Endothelial cell of umbilical vein (primary cell): ENCODE measurements around the gene CD81. TPM values are rescaled to one million over a fixed set of nuclear protein-coding genes. Genes with fewer than 3 reads are reported as not detected.
A peak's percentile ranks its signal among the peaks of the same experiment; 100 is the strongest.

Source experiments
- BruUV-seq: library from RNA; stranded (reverse); fragments of 400-500 nt; replicated peaks from 2 replicates; lab custom pipeline; 2021; lab: Mats Ljungman, UMichigan
- CTCF ChIA-PET: fragments of 300-600, 350-600 bp; sonication (Branson Sonifier 250); formaldehyde crosslinking; loops from one replicate; lab custom pipeline; 2021; ENCODE audit warnings: antibody characterized with exemption, inconsistent platforms; lab: Charles Lee
- POLR2A ChIA-PET: fragments of 300-600, 350-600 bp; sonication (Branson Sonifier 250); formaldehyde crosslinking; loops from one replicate; lab custom pipeline; 2021; ENCODE audit warnings: antibody characterized with exemption, inconsistent platforms; lab: Charles Lee
- DNase-seq: peaks from one replicate; pipeline ENCODE4 v3.0.0-alpha.2; 2011; ENCODE audit warnings: low read depth, low spot score
- FAIRE-seq: peaks from 2 replicates; lab custom pipeline; 2011; peaks lifted over from hg19 to GRCh38; lab: Jason Lieb, UNC
- H2AFZ ChIP-seq: 2 replicates; pipeline ENCODE4 v1.6.0; 2012; ENCODE audit warnings: low read depth, low read length, control low read depth, inconsistent platforms
- H3K27ac ChIP-seq: 2 replicates; pipeline ENCODE4 v1.5.1; 2011; ENCODE audit warnings: low read depth, mild to moderate bottlenecking, control low read depth, low read length, moderate library complexity; ENCODE audit not compliant: insufficient read depth
- H3K27me3 ChIP-seq, 2 experiments: 2 replicates each; pipeline versions ENCODE4 v1.6.0 to v1.6.1; 2011; ENCODE audit warnings: low read length in 2 of 2, mixed read lengths in 1 of 2; ENCODE audit not compliant: control insufficient read depth in 2 of 2, insufficient read depth in 2 of 2
- H3K36me3 ChIP-seq, 2 experiments: 2 replicates in 1 of 2; 3 replicates in 1 of 2; pipeline ENCODE4 v1.5.1; 2011; ENCODE audit warnings: low read length in 2 of 2, mild to moderate bottlenecking in 1 of 2, moderate library complexity in 1 of 2; ENCODE audit not compliant: control insufficient read depth in 2 of 2, insufficient read depth in 2 of 2; ENCODE audit errors: extremely low read depth in 1 of 2
- H3K4me1 ChIP-seq: 3 replicates; pipeline ENCODE4 v1.5.1; 2011; ENCODE audit warnings: mild to moderate bottlenecking, low read length; ENCODE audit not compliant: control insufficient read depth, insufficient read depth; ENCODE audit errors: extremely low read depth
- H3K4me2 ChIP-seq: 2 replicates; pipeline ENCODE4 v1.6.1; 2011; ENCODE audit warnings: low read length, control low read depth, mixed read lengths; ENCODE audit not compliant: insufficient read depth
- H3K4me3 ChIP-seq, 3 experiments: fragments of 200-600 bp in 1 of 3; sonication (generic), shearing (Covaris generic) in 1 of 3; replicated peaks in 1 of 3; 2 replicates each; pipeline ENCODE4 v1.5.1; 2011 to 2016; ENCODE audit warnings: control low read depth in 3 of 3, low read length in 3 of 3, mild to moderate bottlenecking in 2 of 3, inconsistent platforms in 1 of 3, low read depth in 1 of 3, moderate library complexity in 1 of 3; ENCODE audit not compliant: insufficient read depth in 1 of 3
- H3K79me2 ChIP-seq: 2 replicates; pipeline ENCODE4 v1.6.0; 2012; ENCODE audit warnings: low read length, inconsistent platforms; ENCODE audit not compliant: control insufficient read depth, insufficient read depth
- H3K9ac ChIP-seq: replicated peaks from 2 replicates; pipeline ENCODE3; 2011; ENCODE audit warnings: low read length, control low read depth; ENCODE audit not compliant: insufficient read depth; ENCODE audit errors: extremely low read depth
- H3K9me1 ChIP-seq: replicated peaks from 3 replicates; pipeline ENCODE4 v1.6.0; 2011; ENCODE audit warnings: mild to moderate bottlenecking, low read length; ENCODE audit not compliant: control insufficient read depth, insufficient read depth; ENCODE audit errors: extremely low read depth
- H3K9me3 ChIP-seq: replicated peaks from 2 replicates; pipeline ENCODE4 v1.5.1; 2012; ENCODE audit warnings: low read length, inconsistent platforms; ENCODE audit not compliant: control insufficient read depth, insufficient read depth
- H4K20me1 ChIP-seq: replicated peaks from 2 replicates; pipeline ENCODE3; 2011; ENCODE audit warnings: mild to moderate bottlenecking, low read length; ENCODE audit not compliant: control insufficient read depth, insufficient read depth; ENCODE audit errors: extremely low read depth
- CTCF ChIP-seq, 2 donors: IDR thresholded peaks; 1 replicate in 1 of 2; 2 replicates in 1 of 2; pipeline ENCODE4 v1.5.1; 2011; ENCODE audit warnings: low read length in 2 of 2, mild to moderate bottlenecking in 2 of 2, moderate library complexity in 2 of 2, control low read depth in 1 of 2, inconsistent platforms in 1 of 2, low read depth in 1 of 2; ENCODE audit not compliant: insufficient read depth in 1 of 2; ENCODE audit errors: extremely low read depth in 1 of 2
- EZH2 ChIP-seq: IDR thresholded peaks from 2 replicates; pipeline ENCODE4 v1.6.1; 2012; ENCODE audit warnings: borderline replicate concordance, low read depth, mild to moderate bottlenecking, moderate library complexity, low read length, inconsistent platforms; ENCODE audit not compliant: severe bottlenecking
- FOS ChIP-seq: IDR thresholded peaks from 2 replicates; pipeline ENCODE4 v1.6.1; 2011; ENCODE audit warnings: mild to moderate bottlenecking, low read length, moderate library complexity, borderline replicate concordance; ENCODE audit not compliant: insufficient read depth
- GATA2 ChIP-seq: IDR thresholded peaks from 2 replicates; pipeline ENCODE4 v1.7.0; 2011; ENCODE audit warnings: low read depth, mild to moderate bottlenecking, moderate library complexity, mixed read lengths, low read length; ENCODE audit not compliant: insufficient read length, insufficient read depth
- JUN ChIP-seq: IDR thresholded peaks from 2 replicates; pipeline ENCODE4 v1.6.1; 2011; ENCODE audit warnings: borderline replicate concordance, low read depth; ENCODE audit not compliant: insufficient read length, insufficient read depth
- MAX ChIP-seq: IDR thresholded peaks from 2 replicates; pipeline ENCODE4 v1.6.1; 2011; ENCODE audit not compliant: insufficient read depth, insufficient read length
- MYC ChIP-seq: IDR thresholded peaks from one replicate; pipeline ENCODE4 v1.6.1; 2011; ENCODE audit warnings: mild to moderate bottlenecking, low read depth, low read length
- POLR2A ChIP-seq: IDR thresholded peaks from 2 replicates; pipeline ENCODE4 v1.6.1; 2012; ENCODE audit warnings: low read depth, mild to moderate bottlenecking, control low read depth, low read length
- POLR2AphosphoS5 ChIP-seq: IDR thresholded peaks from 2 replicates; pipeline ENCODE4 v1.6.1; 2012; ENCODE audit warnings: low read depth, mild to moderate bottlenecking, control low read depth, low read length, moderate library complexity; ENCODE audit not compliant: insufficient read depth
- dilution Hi-C: fragments of 300-500 bp; cut with MboI; formaldehyde crosslinking; loops from one replicate; pipeline ENCODE4 v1.15.0; 2019; ENCODE audit warnings: low sequenced_read_pairs; ENCODE audit not compliant: extremely low pct_ligation_motif_present
- intact Hi-C: fragments of 100-400 bp; cut with micrococcal nuclease; formaldehyde crosslinking; loops from one replicate; pipeline ENCODE4 v1.10.0; 2022
- polyA plus RNA-seq, 4 experiments: library from polyadenylated mRNA; depleted of rRNA in 3 of 4; stranded (reverse) in 3 of 4; unstranded in 1 of 4; fragments of >200 nt; gene quantifications; 2 replicates each; pipeline versions ENCODE4 v1.2.1 to v1.2.3, GENCODE V29; 2011 to 2012; ENCODE audit warnings: missing spikeins in 1 of 4
- total RNA-seq: library from RNA; stranded (reverse); gene quantifications from 2 replicates; pipeline ENCODE4 v1.2.3, GENCODE V29; 2021

The CD81 gene
- total and polyA plus RNA-seq, 2 donors (not counting 3 experiments of a cell fraction or from before 2014, with no cell fraction given) = 409 to 802 TPM

GRCh38 chr11:2397005-2397404 lies 19.9 kb downstream of the CD81 start:
- no peaks in the 10 kb centered on the region for H3K27me3 ChIP-seq
- no peak overlapping the region for H3K4me3 ChIP-seq
- TF ChIP-seq MAX = no peak
- no peak for TF ChIP-seq JUN
- TF ChIP-seq CTCF (IDR thresholded peaks at IDR 0.05; ENCODE audit: extremely low read depth in 1 of 2, insufficient read depth in 1 of 2, low read depth in 1 of 2, low read length in 2 of 2) = no peak
- TF ChIP-seq GATA2 = no peak
- no peak for TF ChIP-seq POLR2AphosphoS5
- no peak for TF ChIP-seq EZH2
- no peak for TF ChIP-seq POLR2A
- no peak for TF ChIP-seq MYC
- TF ChIP-seq FOS = no peak
- intact Hi-C loops = no loop called here
- peaks cover 25% of the 10 kb centered on the region for H3K79me2 ChIP-seq
- H4K20me1 ChIP-seq = no peaks in the 10 kb centered on the region
- ChIA-PET POLR2A (no interaction called here), CTCF (interaction anchor here (1.0 kb wide), 1 partner anchor 15 kb away, joined by 4 read pairs; no protein-coding TSS in a partner anchor)
- BruUV-seq = TSS peak; percentile 23
- peaks cover 17% of the 10 kb centered on the region for H3K4me1 ChIP-seq
- no peak for FAIRE-seq
- dilution Hi-C loops = no loop called here
- no peak for DNase-seq
- no peak overlapping the region for H3K27ac ChIP-seq
- H3K36me3 ChIP-seq = peaks cover 7 to 34% of the 10 kb centered on the region in 2 experiments
- H3K9me3 ChIP-seq = no peaks in the 10 kb centered on the region
- H3K9me1 ChIP-seq = no peaks in the 10 kb centered on the region
- no peak overlapping the region for H3K4me2 ChIP-seq
- no peak overlapping the region for H2AFZ ChIP-seq
- H3K9ac ChIP-seq = no peak overlapping the region
